ENCODE results near the gene FA2H.

FA2H gene

GRCh38 chr16:74776926-74777325 is 2.3 kb upstream of the FA2H start:
- no peak for TF ChIP-seq ZC3H10 (CRISPR knock-in tag; IDR thresholded peaks at IDR 0.05)
- TF ChIP-seq GLIS3 (CRISPR knock-in tag; IDR thresholded peaks at IDR 0.05) = no peak
- no peak for TF ChIP-seq TSHZ2 (CRISPR knock-in tag; IDR thresholded peaks at IDR 0.05)
- no peak for TF ChIP-seq CREB5 (CRISPR knock-in tag; IDR thresholded peaks at IDR 0.05; ENCODE audit: low read depth)
- no peak for TF ChIP-seq PATZ1 (CRISPR knock-in tag; IDR thresholded peaks at IDR 0.05; ENCODE audit: borderline replicate concordance)
- TF ChIP-seq OSR1 (CRISPR knock-in tag; IDR thresholded peaks at IDR 0.05) = no peak
- TF ChIP-seq ZNF565 (CRISPR knock-in tag; conservative IDR thresholded peaks at IDR 0.05; ENCODE audit: low read depth) = no peak
- no peak for TF ChIP-seq SNAI2 (CRISPR knock-in tag; IDR thresholded peaks at IDR 0.05)
- no peak for TF ChIP-seq RARB (CRISPR knock-in tag; IDR thresholded peaks at IDR 0.05)
- no peak for TF ChIP-seq ISL1 (CRISPR knock-in tag; IDR thresholded peaks at IDR 0.05)
- no peak for TF ChIP-seq BACH2 (CRISPR knock-in tag; IDR thresholded peaks at IDR 0.05; ENCODE audit: borderline replicate concordance)
- TF ChIP-seq CSDC2 (CRISPR knock-in tag; IDR thresholded peaks at IDR 0.05) = no peak
- TF ChIP-seq POU6F1 (CRISPR knock-in tag; IDR thresholded peaks at IDR 0.05; ENCODE audit: borderline replicate concordance, low read depth) = no peak
- no peak for TF ChIP-seq ESRRG (CRISPR knock-in tag; IDR thresholded peaks at IDR 0.05)
- no peak for TF ChIP-seq ZFP30 (CRISPR knock-in tag; IDR thresholded peaks at IDR 0.05)
- TF ChIP-seq TCF4 (CRISPR knock-in tag; IDR thresholded peaks at IDR 0.05; ENCODE audit: borderline replicate concordance) = no peak
- no peak for ATAC-seq

- ATAC-seq = no peak
- TF ChIP-seq RARB (CRISPR knock-in tag; IDR thresholded peaks at IDR 0.05) (no peak), TSHZ2 (CRISPR knock-in tag; IDR thresholded peaks at IDR 0.05) (no peak), ESRRG (CRISPR knock-in tag; IDR thresholded peaks at IDR 0.05) (no peak), CSDC2 (CRISPR knock-in tag; IDR thresholded peaks at IDR 0.05) (no peak), POU6F1 (CRISPR knock-in tag; IDR thresholded peaks at IDR 0.05; ENCODE audit: borderline replicate concordance, low read depth) (no peak), ZC3H10 (CRISPR knock-in tag; IDR thresholded peaks at IDR 0.05) (no peak), PATZ1 (CRISPR knock-in tag; IDR thresholded peaks at IDR 0.05; ENCODE audit: borderline replicate concordance) (no peak), TCF4 (CRISPR knock-in tag; IDR thresholded peaks at IDR 0.05; ENCODE audit: borderline replicate concordance) (no peak), ARNTL (CRISPR knock-in tag; IDR thresholded peaks at IDR 0.05; ENCODE audit: borderline replicate concordance, low read depth) (no peak), ZFP30 (CRISPR knock-in tag; IDR thresholded peaks at IDR 0.05) (no peak), TOX (CRISPR knock-in tag; IDR thresholded peaks at IDR 0.05; ENCODE audit: borderline replicate concordance) (no peak), CSRNP3 (CRISPR knock-in tag; IDR thresholded peaks at IDR 0.05) (no peak), ZNF70 (CRISPR knock-in tag; IDR thresholded peaks at IDR 0.05) (no peak), OSR1 (CRISPR knock-in tag; IDR thresholded peaks at IDR 0.05) (no peak), PPARA (CRISPR knock-in tag; IDR thresholded peaks at IDR 0.05; ENCODE audit: borderline replicate concordance) (no peak), BACH2 (CRISPR knock-in tag; IDR thresholded peaks at IDR 0.05; ENCODE audit: borderline replicate concordance) (no peak)
Measured at GRCh38 chr16:74775255-74775654, 635 bp upstream of the FA2H start.

Data from SK-N-SH treated with all-trans-retinoic acid at 6 μM for 48 hours (cell line).